Heart left ventricle (tissue), 16 donors: ENCODE data around the gene TUBB. TPM values are rescaled to one million over a fixed set of nuclear protein-coding genes. Genes with fewer than 3 reads are reported as not detected.
A peak's percentile ranks its signal among the peaks of the same experiment; 100 is the strongest.

ENCODE experiments used
- ATAC-seq, 4 donors: fragments of 200-7000 bp; cut with Tn5 transposase; one replicate each; pipeline ENCODE4 v1.9.1; 2020 to 2022; ENCODE audit warnings: moderate library complexity in 4 of 4, mild to moderate bottlenecking in 3 of 4, moderate number of reproducible peaks in 1 of 4
- DNase-seq, 5 donors: peaks; one replicate each; pipeline ENCODE4 v3.0.0-alpha.2; 2020
- H3K27ac ChIP-seq, 12 donors: fragments of 200-600 bp; sonication (generic) in 4 of 12; one replicate each; pipeline versions ENCODE4 v1.5.0 to v1.8.0; 2016 to 2022; ENCODE audit warnings: mild to moderate bottlenecking in 2 of 12
- H3K27me3 ChIP-seq, 9 donors: fragments of 200-600 bp; sonication (generic) in 2 of 9; one replicate each; pipeline versions ENCODE4 v1.5.1 to v1.8.0; 2016 to 2022; ENCODE audit warnings: mild to moderate bottlenecking in 3 of 9
- H3K36me3 ChIP-seq, 9 donors: fragments of 200-600 bp; sonication (generic) in 2 of 9; one replicate each; pipeline versions ENCODE4 v1.5.0 to v1.8.0; 2018 to 2022; ENCODE audit warnings: mild to moderate bottlenecking in 2 of 9
- H3K4me1 ChIP-seq, 12 donors: fragments of 200-600 bp; sonication (generic) in 4 of 12; one replicate each; pipeline versions ENCODE4 v1.5.0 to v1.8.0; 2016 to 2022; ENCODE audit warnings: mild to moderate bottlenecking in 3 of 12
- H3K4me3 ChIP-seq, 12 donors: fragments of 200-600 bp; sonication (generic) in 4 of 12; one replicate each; pipeline versions ENCODE4 v1.5.0 to v1.8.0; 2017 to 2022; ENCODE audit warnings: mild to moderate bottlenecking in 9 of 12, moderate library complexity in 4 of 12
- H3K9me3 ChIP-seq, 12 donors: fragments of 200-600 bp; sonication (generic) in 4 of 12; one replicate each; pipeline versions ENCODE4 v1.5.0 to v1.8.0; 2016 to 2022; ENCODE audit warnings: mild to moderate bottlenecking in 1 of 12
- CTCF ChIP-seq, 12 donors: fragments of 200-600 bp; sonication (generic) in 4 of 12; IDR thresholded peaks; one replicate each; pipeline versions ENCODE4 v1.5.0 to v1.8.0; 2018 to 2022; ENCODE audit warnings: antibody characterized with exemption in 12 of 12, mild to moderate bottlenecking in 5 of 12
- POLR2A ChIP-seq, 2 donors: fragments of 450-650 bp; IDR thresholded peaks; one replicate each; pipeline ENCODE4 v1.6.1; 2017; ENCODE audit warnings: antibody characterized with exemption in 2 of 2, mild to moderate bottlenecking in 2 of 2, moderate library complexity in 2 of 2
- WGBS, 4 donors: extraction: QIAGEN DNeasy Blood & Tissue Kit in 2 of 4; methylation state at CpG; one replicate each; pipeline versions ENCODE4 v1.1.5 to v1.1.7; 2013 to 2018; 5-methylcytosine and 5-hydroxymethylcytosine counted together
- intact Hi-C, 10 donors: fragments of 100-400 bp; cut with DNase I; formaldehyde crosslinking; loops; one replicate each; pipeline versions ENCODE4 v1.11.1 to v1.14.2; 2022
- polyA plus RNA-seq, 2 donors: library from polyadenylated mRNA; stranded (reverse); fragments of 200-250 nt; gene quantifications; one replicate each; pipeline ENCODE4 v1.2.3, GENCODE V29; 2013
- total RNA-seq, 9 donors: library from RNA; depleted of rRNA in 2 of 9; stranded (reverse); fragments of >200 nt in 2 of 9; fragmentation: NEBNext Ultra II Directional in 3 of 9; extraction: Animal tissue kit (Norgen Biotek cat#: 25700) in 3 of 9; gene quantifications; one replicate each; pipeline versions ENCODE4 v1.1.0 to v1.2.4, GENCODE V29; 2016 to 2023
- donor health status: ischemic (EF 13 %, LVEDD 7.1; RV severe dilation, severe dysfunction).
- donor health status: healthy with polysubstance abuse.
- donor health status: DM: no; HTN: yes; CAD: no.
- donor health status: DM: no; HTN: no; CAD: no.
- donor health status: ischemic (EF 25% LVEDD 6.9; RV normal size, moderate dysfunction).
- donor health status: ischemic (EF 25% LVEDD 5.7; RV mildly dilated, moderate dysfunction).
- donor health status: healthy.
- donor health status: DM: yes; HTN: yes; CAD: no.
- donor health status: ischemic (EF 35%, LVEDD 5.7; RV mildly dilated, moderate dysfunction).
- donor health status: nonischemic (EF 11% LVEDD 7.7; RV severe dilation, severe dysfunction).
- donor health status: DM: yes; HTN: yes; CAD: no.
- donor health status: PGD.
- donor health status: ischemic (EF 29% LVEDD 5.4; RV normal size, mild dysfunction).
- donor health status: nonischemic (EF 23%, LVEDD 6.1; RV moderate dilation, normal function).

The TUBB gene
- total and polyA plus RNA-seq, 11 donors: 183 to 497 (median 238) TPM

- no peak for TF ChIP-seq CTCF (IDR thresholded peaks at IDR 0.05)
- DNase-seq (no peak), ATAC-seq (no peak)
- WGBS, 4 donors: 83 to 88% (median 86%) methylated on average over 10 of the region's 10 CpGs
- intact Hi-C loops: loop anchor here in 5 of 10 donors (5.0 to 10.0 kb wide), 4 partner anchors 132 to 206 kb away; partner anchors contain the start of genes HLA-E (in 3 of the 5) and DDR1 (in 1 of the 5)
- Histone ChIP-seq H3K27me3 (no peaks in the 10 kb centered on the region), H3K4me1 (peaks cover 3 to 51% (median 35%) of the 10 kb centered on the region in 12 donors), H3K9me3 (no peaks in the 10 kb centered on the region), H3K27ac (no peak overlapping the region), H3K4me3 (no peak overlapping the region), H3K36me3 (peaks cover 0 to 61% (median 43%) of the 10 kb centered on the region in 9 donors)
Measured at GRCh38 chr6:30676660-30677285, 43.4 kb upstream of the TUBB start.

DNA sequence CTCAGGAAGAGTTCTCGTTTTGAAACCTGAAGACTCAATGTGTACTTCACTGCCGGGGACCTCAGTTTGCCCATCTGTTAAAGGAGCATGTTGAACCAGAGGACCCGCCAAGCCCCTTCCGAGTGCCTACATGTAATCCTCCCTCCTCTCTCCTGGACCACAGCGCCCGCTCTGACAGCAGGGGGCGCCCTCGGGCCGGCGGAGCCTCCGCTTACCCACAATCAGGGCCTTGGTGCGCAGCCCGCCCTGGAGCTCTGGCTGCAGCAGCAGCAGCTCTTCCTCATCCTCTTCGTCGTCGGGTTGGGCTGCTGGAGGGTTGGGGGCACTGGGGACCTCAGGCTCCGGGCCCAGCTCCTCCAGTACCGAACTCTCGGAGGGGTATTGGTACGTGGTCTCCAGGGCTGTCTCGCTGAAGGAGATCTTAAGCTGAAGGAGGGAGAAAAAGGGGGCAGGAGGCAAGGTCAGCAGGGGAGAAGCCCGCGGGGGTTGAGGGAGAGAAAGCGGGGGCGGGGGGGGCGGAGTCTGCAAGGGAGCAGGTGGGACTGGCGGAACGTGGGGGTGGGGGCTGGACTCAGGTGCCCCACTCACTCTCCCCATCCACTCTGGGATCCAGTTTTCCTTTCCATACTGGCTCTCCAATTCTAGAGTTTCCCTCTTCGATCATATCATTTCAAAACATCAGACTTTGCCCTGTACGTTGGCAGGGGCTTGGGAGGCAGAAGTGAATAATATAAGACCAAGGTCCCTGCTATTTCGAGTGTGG, 41.0 kb upstream of the TUBB start:
- Histone ChIP-seq H3K27ac (peak overlapping the region in 5 of 12 donors; percentile 29 to 100 (median 56)), H3K4me1 (peaks cover 0 to 55% (median 44%) of the 10 kb centered on the region in 12 donors), H3K36me3 (peaks cover 0 to 62% (median 43%) of the 10 kb centered on the region in 9 donors), H3K4me3 (peak overlapping the region in 7 of 12 donors; percentile 0 to 94 (median 18)), H3K27me3 (no peaks in the 10 kb centered on the region), H3K9me3 (no peaks in the 10 kb centered on the region)
- TF ChIP-seq POLR2A (IDR thresholded peaks at IDR 0.05) (no peak), CTCF (IDR thresholded peaks at IDR 0.05) (peak; percentile 92 to 98 (median 96))
- WGBS, 4 donors: 11 to 23% (median 16%) methylated on average over 25 to 31 of the region's 31 CpGs
- intact Hi-C loops: loop anchor here (1.0 to 10.0 kb wide), 8 partner anchors 43 to 203 kb away; partner anchors contain the start of genes HLA-E (in 3 of the 10) and DDR1 (in 1 of the 10)
- peak; percentile 68 to 77 (median 73) for ATAC-seq
- peak; percentile 87 to 95 (median 89) for DNase-seq

DNA sequence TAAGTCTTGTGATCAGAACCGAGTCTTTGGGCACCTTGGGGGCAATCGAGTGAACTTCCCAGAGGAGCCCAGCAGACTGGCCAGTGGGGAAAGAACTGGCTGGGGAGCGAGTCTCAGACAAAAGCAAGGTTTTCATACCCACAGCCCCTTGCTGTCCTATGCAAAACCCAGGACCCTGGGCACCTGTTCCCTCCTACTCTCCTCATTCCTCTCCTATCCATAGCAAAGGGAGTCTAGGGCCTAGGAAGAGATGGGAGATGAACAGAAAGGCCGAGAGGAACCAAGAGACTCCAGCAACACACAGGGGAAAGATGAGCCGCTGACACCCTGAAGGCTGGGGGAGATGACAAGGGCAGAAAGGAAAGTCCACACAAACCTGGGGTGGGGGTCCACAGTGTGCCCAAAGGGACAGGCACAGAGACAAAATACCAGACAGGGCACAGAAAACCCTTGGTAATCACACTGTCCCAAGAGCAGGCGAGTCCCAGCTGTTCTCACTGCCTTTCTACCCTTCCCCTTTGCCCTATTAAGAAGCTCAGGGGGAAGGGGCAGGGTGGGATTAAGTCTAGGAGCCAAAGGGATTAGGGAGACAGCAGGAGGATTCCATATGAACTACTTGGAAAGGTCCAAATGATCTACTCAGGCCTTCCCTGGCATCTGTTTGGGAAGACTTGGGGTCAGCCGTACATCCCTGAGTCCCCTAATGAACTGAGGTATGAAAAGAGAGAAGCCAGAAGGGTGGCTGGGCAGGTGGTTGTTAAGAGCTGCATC, 40.2 kb upstream of the TUBB start:
- DNase-seq (no peak), ATAC-seq (no peak)
- no peaks in the 10 kb centered on the region for H3K27me3 ChIP-seq
- H3K36me3 ChIP-seq: peaks cover 0 to 63% (median 43%) of the 10 kb centered on the region in 9 donors
- peak overlapping the region in 7 of 12 donors; percentile 0 to 100 (median 32) for H3K27ac ChIP-seq
- 58 to 70% (median 69%) methylated on average over 7 of the region's 7 CpGs for WGBS, 4 donors
- no peak for TF ChIP-seq CTCF (IDR thresholded peaks at IDR 0.05)
- TF ChIP-seq POLR2A (IDR thresholded peaks at IDR 0.05): no peak
- intact Hi-C loops: loop anchor here (1.0 to 10.0 kb wide), 14 partner anchors 42 to 405 kb away; partner anchors contain the start of genes DDR1 (in 3 of the 10) and HLA-E (in 3 of the 10)
- no peaks in the 10 kb centered on the region for H3K9me3 ChIP-seq
- peaks cover 0 to 61% (median 44%) of the 10 kb centered on the region in 12 donors for H3K4me1 ChIP-seq
- peak overlapping the region in 6 of 12 donors; percentile 0 to 94 (median 26) for H3K4me3 ChIP-seq
